ENCODE measurements around the gene HSFX4. TPM values are rescaled to one million over a fixed set of nuclear protein-coding genes. Genes with fewer than 3 reads are reported as not detected.
"Not testable (repeated sequence)": the region's sequence is repeated elsewhere in the genome, so short reads cannot be mapped to it uniquely, and the experiment has no call there.

The HSFX4 gene
- total and polyA plus RNA-seq, 4 donors, result not detected

DNA sequence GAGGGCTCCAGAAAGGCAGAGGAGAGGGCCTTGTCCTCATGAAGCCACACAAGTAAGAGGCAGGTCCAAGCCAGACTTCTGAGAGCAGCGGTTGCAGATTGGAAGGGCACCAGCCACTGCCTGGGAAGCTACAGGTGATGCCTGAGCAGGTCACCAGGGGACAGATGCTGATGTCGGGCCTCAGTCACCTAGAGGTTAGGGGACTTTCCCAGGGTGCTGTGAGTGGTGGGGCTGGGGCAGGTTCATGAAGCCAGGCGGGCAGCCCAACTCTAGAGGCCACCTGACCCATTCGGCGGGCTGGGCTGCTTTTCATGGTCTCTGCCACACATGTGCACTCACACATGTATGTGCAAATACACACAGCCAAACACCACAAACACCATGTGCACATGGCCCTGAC, 3.6 kb downstream of the HSFX4 start:
- H3K27me3 ChIP-seq (ENCODE audit: control insufficient read depth in 1 of 2, insufficient read depth in 2 of 2, low read length in 1 of 2); ATAC-seq (ENCODE audit: low FRiP score); DNase-seq; H3K4me3 ChIP-seq (ENCODE audit: low read length in 2 of 2); H3K9me3 ChIP-seq (ENCODE audit: control insufficient read depth, low read length); intact Hi-C loops (cut with DNase I); H3K4me1 ChIP-seq (ENCODE audit: control insufficient read depth in 1 of 2, insufficient read depth in 2 of 2, low read length in 2 of 2); H3K36me3 ChIP-seq (ENCODE audit: control insufficient read depth in 1 of 2, insufficient read depth in 2 of 2, low read length in 1 of 2); H3K27ac ChIP-seq (ENCODE audit: low read depth in 1 of 2, low read length in 2 of 2): not testable (repeated sequence)
- 78 to 98% methylated on average over 1 of the region's 5 CpGs for WGBS, 2 donors

DNA sequence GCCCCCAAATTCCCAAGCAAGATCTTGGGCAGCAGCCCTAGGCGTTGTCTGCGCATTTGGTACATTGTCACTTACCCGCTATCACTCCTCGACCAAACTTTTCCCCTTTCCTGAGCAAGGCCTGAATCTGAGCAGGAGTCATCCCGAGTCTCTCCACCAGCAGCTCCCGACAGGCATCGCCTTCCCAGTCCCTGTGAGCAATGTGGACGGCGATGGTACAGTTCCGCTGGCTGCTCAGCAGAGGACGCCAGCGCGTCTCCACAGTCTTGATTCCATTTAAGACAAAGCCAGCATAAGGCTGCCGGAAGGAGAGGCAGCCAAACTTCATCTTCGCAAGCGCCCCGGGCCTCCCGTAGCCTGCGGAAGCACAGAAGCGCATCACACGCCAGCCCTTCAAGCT, 4.2 kb downstream of the HSFX4 start:
- H3K36me3 ChIP-seq (ENCODE audit: control insufficient read depth in 1 of 2, insufficient read depth in 2 of 2, low read length in 1 of 2); H3K27ac ChIP-seq (ENCODE audit: low read depth in 1 of 2, low read length in 2 of 2); H3K27me3 ChIP-seq (ENCODE audit: control insufficient read depth in 1 of 2, insufficient read depth in 2 of 2, low read length in 1 of 2); DNase-seq; ATAC-seq (ENCODE audit: low FRiP score); intact Hi-C loops (cut with DNase I); H3K4me1 ChIP-seq (ENCODE audit: control insufficient read depth in 1 of 2, insufficient read depth in 2 of 2, low read length in 2 of 2); H3K9me3 ChIP-seq (ENCODE audit: control insufficient read depth, low read length); H3K4me3 ChIP-seq (ENCODE audit: low read length in 2 of 2): not testable (repeated sequence)
- whole genome bisulfite sequencing, 2 donors, result 79 to 84% methylated on average over 15 to 18 of the region's 21 CpGs

DNA sequence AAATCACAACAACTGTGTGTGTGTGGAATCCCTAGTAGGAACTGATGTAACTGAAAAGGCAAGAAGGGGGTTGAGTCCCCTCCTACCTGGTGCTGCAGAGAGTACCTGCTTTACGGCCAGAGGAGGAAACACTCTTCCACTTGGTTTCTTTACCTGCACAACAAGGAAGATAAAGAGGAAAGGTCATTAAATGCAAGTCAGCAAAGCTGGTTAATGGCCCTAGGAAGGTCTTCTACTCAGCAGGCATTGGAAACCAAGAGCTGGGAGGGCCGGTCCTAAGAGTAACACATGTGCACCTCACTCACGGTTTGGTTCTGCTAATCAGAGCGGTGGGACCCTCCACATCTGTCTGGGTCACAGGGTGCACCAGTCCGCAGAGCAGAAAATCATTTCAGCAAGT, 8.0 kb downstream of the HSFX4 start:
- H3K4me1 ChIP-seq (ENCODE audit: control insufficient read depth in 1 of 2, insufficient read depth in 2 of 2, low read length in 2 of 2); intact Hi-C loops (cut with DNase I); H3K36me3 ChIP-seq (ENCODE audit: control insufficient read depth in 1 of 2, insufficient read depth in 2 of 2, low read length in 1 of 2); ATAC-seq (ENCODE audit: low FRiP score); DNase-seq; H3K27me3 ChIP-seq (ENCODE audit: control insufficient read depth in 1 of 2, insufficient read depth in 2 of 2, low read length in 1 of 2); H3K27ac ChIP-seq (ENCODE audit: low read depth in 1 of 2, low read length in 2 of 2); H3K9me3 ChIP-seq (ENCODE audit: control insufficient read depth, low read length): not testable (repeated sequence)
- peak overlapping the region in 1 of 2 donors; percentile 41 for H3K4me3 ChIP-seq (ENCODE audit: low read length in 2 of 2)
- WGBS, 2 donors, result 40 to 71% methylated on average over 5 of the region's 5 CpGs

DNA sequence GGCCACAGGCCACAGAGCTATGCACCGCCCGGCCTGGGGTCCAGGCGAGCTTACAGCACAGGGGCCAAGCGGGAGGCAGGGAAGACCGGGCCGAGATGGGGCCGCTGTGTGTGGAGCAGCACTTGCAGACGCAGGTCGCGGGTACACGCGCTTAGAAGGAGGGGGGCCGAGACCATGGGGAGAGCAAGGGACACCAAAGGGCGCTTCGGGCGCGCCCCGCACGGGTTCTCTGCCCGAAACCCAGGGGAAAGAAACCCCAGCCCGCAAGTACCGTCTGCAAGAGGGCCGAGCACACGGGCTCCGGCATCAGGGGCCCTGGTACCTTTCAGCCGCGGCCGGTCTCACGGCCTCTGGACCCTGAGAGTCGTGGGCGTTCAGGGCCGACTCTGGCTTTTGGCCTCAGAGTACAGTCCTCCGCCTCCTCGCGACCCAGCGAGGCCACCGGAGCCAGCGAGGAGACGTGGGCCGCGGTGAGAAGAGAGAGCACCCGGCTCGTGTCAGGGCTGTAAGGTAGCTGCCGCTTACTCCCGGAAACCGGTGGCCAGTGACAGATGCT, 8.6 kb downstream of the HSFX4 start:
- H3K4me1 ChIP-seq (ENCODE audit: control insufficient read depth in 1 of 2, insufficient read depth in 2 of 2, low read length in 2 of 2), result no peaks in the 10 kb centered on the region
- intact Hi-C loops (cut with DNase I), result no loop called here
- H3K9me3 ChIP-seq (ENCODE audit: control insufficient read depth, low read length), result no peaks in the 10 kb centered on the region
- ATAC-seq (ENCODE audit: low FRiP score) (no peak), DNase-seq (peak; percentile 61 to 79)
- peak overlapping the region in 1 of 2 donors; percentile 69 for H3K27ac ChIP-seq (ENCODE audit: low read depth in 1 of 2, low read length in 2 of 2)
- WGBS, 2 donors, result 0 to 49% methylated on average over 44 to 46 of the region's 46 CpGs
- H3K27me3 ChIP-seq (ENCODE audit: control insufficient read depth in 1 of 2, insufficient read depth in 2 of 2, low read length in 1 of 2), result no peaks in the 10 kb centered on the region
- peaks cover 0 to 2% of the 10 kb centered on the region in 2 donors for H3K36me3 ChIP-seq (ENCODE audit: control insufficient read depth in 1 of 2, insufficient read depth in 2 of 2, low read length in 1 of 2)
- H3K4me3 ChIP-seq (ENCODE audit: low read length in 2 of 2), result peak overlapping the region; percentile 41 to 55

DNA sequence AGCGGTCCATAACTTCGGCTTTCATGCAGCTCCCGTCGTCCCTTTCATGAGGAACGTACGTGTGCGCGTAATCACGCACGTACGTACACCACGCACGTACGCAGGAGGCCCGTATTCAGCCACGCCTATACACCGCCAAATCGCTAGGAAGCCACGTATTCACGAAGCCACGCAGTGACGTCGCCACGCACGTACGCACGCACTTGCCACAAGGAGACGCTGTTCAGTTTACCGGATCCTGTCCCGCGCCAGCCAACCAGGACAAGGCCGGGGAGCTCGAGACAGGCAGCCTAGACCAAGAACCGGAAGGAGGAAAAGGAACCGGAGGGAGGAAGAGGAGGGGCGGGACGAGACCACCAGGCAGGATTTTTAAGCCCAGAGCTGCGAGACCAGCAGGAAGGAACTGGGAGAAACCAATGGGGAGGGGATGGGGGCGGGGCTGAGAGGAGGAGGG, 9.1 kb downstream of the HSFX4 start, which contains the start of gene EOLA2:
Gene EOLA2 (minus strand): TSS at position 65 of the 454 bp plus-strand sequence. CDS start 4,617 bp downstream, outside the sequence.
- no peaks in the 10 kb centered on the region for H3K9me3 ChIP-seq (ENCODE audit: control insufficient read depth, low read length)
- no peaks in the 10 kb centered on the region for H3K27me3 ChIP-seq (ENCODE audit: control insufficient read depth in 1 of 2, insufficient read depth in 2 of 2, low read length in 1 of 2)
- peaks cover 0 to 2% of the 10 kb centered on the region in 2 donors for H3K36me3 ChIP-seq (ENCODE audit: control insufficient read depth in 1 of 2, insufficient read depth in 2 of 2, low read length in 1 of 2)
- WGBS, 2 donors, result 1 to 36% methylated on average over 38 to 39 of the region's 39 CpGs
- peak within 1 kb of the TSS in 1 of 2 donors; percentile 69 for H3K27ac ChIP-seq (ENCODE audit: low read depth in 1 of 2, low read length in 2 of 2)
- intact Hi-C loops (cut with DNase I), result no loop called here
- ATAC-seq (ENCODE audit: low FRiP score), result peak; percentile 77
- H3K4me1 ChIP-seq (ENCODE audit: control insufficient read depth in 1 of 2, insufficient read depth in 2 of 2, low read length in 2 of 2), result no peaks in the 10 kb centered on the region
- H3K4me3 ChIP-seq (ENCODE audit: low read length in 2 of 2), result peak within 1 kb of the TSS; percentile 41 to 55
- DNase-seq, result peak; percentile 96 to 97

DNA sequence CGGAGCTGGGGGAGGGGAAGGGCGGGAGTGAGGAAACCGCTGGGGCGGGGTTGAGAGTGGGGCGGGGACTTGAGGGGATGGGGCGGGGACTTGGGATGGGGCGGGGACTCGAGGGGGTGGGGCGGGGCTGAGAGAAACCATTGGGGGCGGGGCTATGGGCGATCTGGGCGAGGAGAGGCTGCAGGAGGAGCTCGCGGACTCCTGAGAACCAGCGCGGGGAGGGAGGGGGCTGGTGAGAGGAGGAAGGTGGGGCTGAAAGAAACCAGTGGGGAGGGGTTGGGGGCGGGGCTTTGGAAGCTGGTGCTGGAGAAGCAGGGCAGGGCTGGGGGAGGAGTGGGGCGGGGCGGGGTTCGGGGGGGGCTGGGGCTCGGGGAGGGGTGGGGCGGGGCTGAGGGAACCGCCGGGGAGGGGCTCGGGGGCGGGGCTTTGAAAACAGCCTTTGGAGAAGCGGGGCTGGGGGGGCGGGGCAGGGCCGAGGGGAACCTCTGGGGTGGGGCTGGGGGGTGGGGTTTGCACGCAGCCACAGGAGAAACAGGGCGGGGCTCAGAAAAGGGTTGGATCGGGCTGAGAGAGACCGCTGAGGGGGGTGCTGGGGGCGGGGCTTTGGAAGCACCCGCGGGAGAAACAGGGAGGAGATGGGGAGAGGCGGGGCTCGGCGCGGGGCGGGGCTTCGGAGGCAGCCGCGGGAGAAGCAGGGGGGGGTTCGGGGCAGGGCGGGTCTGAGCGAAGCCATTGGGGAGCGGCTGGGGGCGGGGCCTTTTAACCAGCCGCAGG, 9.7 kb downstream of the HSFX4 start:
- intact Hi-C loops (cut with DNase I), result no loop called here
- WGBS, 2 donors, result 2 to 23% methylated on average over 17 to 50 of the region's 50 CpGs
- Histone ChIP-seq H3K9me3 (ENCODE audit: control insufficient read depth, low read length) (no peaks in the 10 kb centered on the region), H3K36me3 (ENCODE audit: control insufficient read depth in 1 of 2, insufficient read depth in 2 of 2, low read length in 1 of 2) (no peaks in the 10 kb centered on the region), H3K27ac (ENCODE audit: low read depth in 1 of 2, low read length in 2 of 2) (no peak overlapping the region), H3K27me3 (ENCODE audit: control insufficient read depth in 1 of 2, insufficient read depth in 2 of 2, low read length in 1 of 2) (no peaks in the 10 kb centered on the region), H3K4me1 (ENCODE audit: control insufficient read depth in 1 of 2, insufficient read depth in 2 of 2, low read length in 2 of 2) (no peaks in the 10 kb centered on the region), H3K4me3 (ENCODE audit: low read length in 2 of 2) (no peak overlapping the region)
- ATAC-seq (ENCODE audit: low FRiP score), result peak; percentile 80
- DNase-seq, result peak; percentile 97

DNA sequence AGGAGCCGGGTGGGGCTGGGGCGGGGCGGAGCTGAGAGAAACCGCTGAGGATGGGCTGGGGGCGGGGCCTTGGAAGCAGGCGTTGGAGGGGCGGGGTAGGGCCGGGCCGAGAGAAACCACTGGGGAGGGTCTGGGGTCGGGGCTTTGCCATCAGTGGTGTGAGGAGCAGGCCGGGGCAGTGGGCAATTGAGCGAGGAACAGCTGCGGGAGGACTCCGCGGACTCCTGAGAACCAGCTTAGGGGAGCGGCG, 10.2 kb downstream of the HSFX4 start:
- Histone ChIP-seq H3K27ac (ENCODE audit: low read depth in 1 of 2, low read length in 2 of 2) (peak overlapping the region in 1 of 2 donors; percentile 83), H3K4me1 (ENCODE audit: control insufficient read depth in 1 of 2, insufficient read depth in 2 of 2, low read length in 2 of 2) (no peaks in the 10 kb centered on the region), H3K27me3 (ENCODE audit: control insufficient read depth in 1 of 2, insufficient read depth in 2 of 2, low read length in 1 of 2) (no peaks in the 10 kb centered on the region), H3K36me3 (ENCODE audit: control insufficient read depth in 1 of 2, insufficient read depth in 2 of 2, low read length in 1 of 2) (no peaks in the 10 kb centered on the region), H3K9me3 (ENCODE audit: control insufficient read depth, low read length) (no peaks in the 10 kb centered on the region), H3K4me3 (ENCODE audit: low read length in 2 of 2) (peak overlapping the region in 1 of 2 donors; percentile 17)
- DNase-seq (no peak), ATAC-seq (ENCODE audit: low FRiP score) (no peak)
- intact Hi-C loops (cut with DNase I), result no loop called here
- 0 to 43% methylated on average over 16 to 17 of the region's 17 CpGs for WGBS, 2 donors

DNA sequence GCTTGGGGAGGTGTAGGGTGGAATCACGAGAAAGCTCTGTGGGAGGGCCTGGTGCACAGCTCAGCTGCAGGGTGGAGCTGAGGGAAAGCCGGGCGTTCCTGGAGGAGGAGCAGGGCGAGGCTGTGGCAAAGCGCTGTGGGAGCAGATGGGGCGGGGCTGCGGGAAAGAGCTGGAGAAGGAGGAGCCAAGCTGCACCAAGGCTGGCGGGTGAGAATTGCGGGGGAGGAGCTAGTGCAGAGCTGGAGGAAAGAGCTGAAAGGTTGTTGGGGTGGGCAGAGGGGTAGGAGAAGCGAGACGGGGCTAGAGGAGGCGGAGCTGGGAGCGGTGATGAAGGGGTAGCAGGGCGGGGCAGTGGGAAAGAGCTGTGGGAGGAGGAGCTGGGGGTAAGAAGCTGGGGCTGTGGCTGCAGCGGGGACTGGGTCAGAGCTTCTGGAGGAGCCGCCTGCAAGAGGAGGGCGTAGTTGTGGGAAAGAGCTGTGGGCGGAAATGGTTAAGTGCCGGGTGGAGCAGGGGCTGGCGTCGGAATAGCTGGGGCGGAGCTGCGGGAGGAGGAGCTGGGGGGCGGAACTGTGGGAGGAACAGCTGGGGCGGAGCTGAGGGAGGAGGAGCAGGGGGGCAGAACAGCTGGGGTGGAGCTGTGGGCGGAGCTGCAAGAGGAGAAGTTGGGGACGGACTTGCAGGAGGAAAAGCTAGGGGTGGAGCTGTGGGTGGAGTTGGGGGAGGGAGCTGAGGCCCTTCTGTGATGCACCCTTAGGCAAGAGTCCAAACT, 10.7 kb downstream of the HSFX4 start:
- Histone ChIP-seq H3K27me3 (ENCODE audit: control insufficient read depth in 1 of 2, insufficient read depth in 2 of 2, low read length in 1 of 2) (no peaks in the 10 kb centered on the region), H3K4me1 (ENCODE audit: control insufficient read depth in 1 of 2, insufficient read depth in 2 of 2, low read length in 2 of 2) (no peaks in the 10 kb centered on the region), H3K4me3 (ENCODE audit: low read length in 2 of 2) (peak overlapping the region; percentile 17 to 47), H3K9me3 (ENCODE audit: control insufficient read depth, low read length) (no peaks in the 10 kb centered on the region), H3K36me3 (ENCODE audit: control insufficient read depth in 1 of 2, insufficient read depth in 2 of 2, low read length in 1 of 2) (no peaks in the 10 kb centered on the region), H3K27ac (ENCODE audit: low read depth in 1 of 2, low read length in 2 of 2) (peak overlapping the region in 1 of 2 donors; percentile 83)
- ATAC-seq (ENCODE audit: low FRiP score), result peak; percentile 87
- 1 to 43% methylated on average over 23 to 27 of the region's 27 CpGs for WGBS, 2 donors
- peak; percentile 96 to 97 for DNase-seq
- intact Hi-C loops (cut with DNase I), result no loop called here

Measured in aorta (tissue), 5 donors.